ENCODE results near the gene AMBRA1.

AMBRA1 gene

DNA sequence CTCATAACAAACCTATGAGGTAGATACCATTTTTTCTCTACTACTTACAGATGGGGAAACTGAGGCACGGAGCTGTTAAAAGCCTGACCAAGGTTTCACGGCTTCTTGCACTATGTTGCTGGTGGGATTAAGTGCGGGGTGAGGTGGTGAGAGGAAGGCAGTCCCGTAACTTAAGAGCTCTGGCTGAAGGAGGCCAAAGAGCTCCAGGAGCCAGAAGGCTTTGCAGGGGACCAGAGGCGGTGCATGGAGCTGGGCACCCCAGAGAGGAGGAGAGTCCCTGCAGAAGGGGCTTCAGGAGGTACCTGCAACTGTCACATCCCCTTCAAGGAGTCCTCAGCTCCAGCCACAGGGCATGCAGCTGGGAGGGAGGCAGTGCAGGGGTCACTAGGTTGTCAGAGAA lies 206.4 kb downstream of the AMBRA1 start:
- H3K4me3 ChIP-seq, result no peak overlapping the region
- H3K27ac ChIP-seq, result no peak overlapping the region
- TF ChIP-seq, protein P1, sequence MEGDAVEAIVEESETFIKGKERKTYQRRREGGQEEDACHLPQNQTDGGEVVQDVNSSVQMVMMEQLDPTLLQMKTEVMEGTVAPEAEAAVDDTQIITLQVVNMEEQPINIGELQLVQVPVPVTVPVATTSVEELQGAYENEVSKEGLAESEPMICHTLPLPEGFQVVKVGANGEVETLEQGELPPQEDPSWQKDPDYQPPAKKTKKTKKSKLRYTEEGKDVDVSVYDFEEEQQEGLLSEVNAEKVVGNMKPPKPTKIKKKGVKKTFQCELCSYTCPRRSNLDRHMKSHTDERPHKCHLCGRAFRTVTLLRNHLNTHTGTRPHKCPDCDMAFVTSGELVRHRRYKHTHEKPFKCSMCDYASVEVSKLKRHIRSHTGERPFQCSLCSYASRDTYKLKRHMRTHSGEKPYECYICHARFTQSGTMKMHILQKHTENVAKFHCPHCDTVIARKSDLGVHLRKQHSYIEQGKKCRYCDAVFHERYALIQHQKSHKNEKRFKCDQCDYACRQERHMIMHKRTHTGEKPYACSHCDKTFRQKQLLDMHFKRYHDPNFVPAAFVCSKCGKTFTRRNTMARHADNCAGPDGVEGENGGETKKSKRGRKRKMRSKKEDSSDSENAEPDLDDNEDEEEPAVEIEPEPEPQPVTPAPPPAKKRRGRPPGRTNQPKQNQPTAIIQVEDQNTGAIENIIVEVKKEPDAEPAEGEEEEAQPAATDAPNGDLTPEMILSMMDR (IDR thresholded peaks at IDR 0.05), result no peak
- peaks cover 7 to 42% (median 31%) of the 10 kb centered on the region in 4 donors for H3K4me1 ChIP-seq
- H3K36me3 ChIP-seq, result no peaks in the 10 kb centered on the region
- H3K9me3 ChIP-seq, result no peaks in the 10 kb centered on the region
- H3K27me3 ChIP-seq, result peaks cover 3 to 100% of the 10 kb centered on the region in 2 donors
- intact Hi-C loops (cut with DNase I; ENCODE audit: low total_unique reads), result no loop called here
- DNase-seq, result no peak

DNA sequence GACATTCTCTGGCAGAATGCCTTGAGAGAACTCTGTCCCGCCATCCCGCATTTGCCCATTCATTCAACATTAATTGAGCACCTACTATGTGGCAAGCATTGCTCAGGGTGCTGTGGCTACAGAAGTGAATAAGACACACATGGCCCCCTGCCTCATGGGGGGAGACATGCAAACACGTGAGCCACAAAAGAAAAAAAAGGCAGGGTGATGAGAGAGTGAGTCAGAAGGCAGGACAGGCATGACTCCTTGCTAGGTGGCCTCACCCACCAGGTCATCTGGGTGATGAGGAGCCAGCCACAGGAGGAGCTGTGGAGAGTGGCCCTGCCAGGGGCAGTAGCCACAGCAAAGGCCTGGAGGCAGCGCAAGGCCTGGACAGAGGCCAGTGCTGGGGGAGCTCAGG lies 207.1 kb downstream of the AMBRA1 start:
- H3K9me3 ChIP-seq, result no peaks in the 10 kb centered on the region
- no peak overlapping the region for H3K27ac ChIP-seq
- H3K27me3 ChIP-seq, result peaks cover 3 to 100% of the 10 kb centered on the region in 2 donors
- H3K4me3 ChIP-seq, result no peak overlapping the region
- H3K4me1 ChIP-seq, result peaks cover 13 to 42% (median 31%) of the 10 kb centered on the region in 4 donors
- no peaks in the 10 kb centered on the region for H3K36me3 ChIP-seq
- no peak for DNase-seq
- intact Hi-C loops (cut with DNase I; ENCODE audit: low total_unique reads), result no loop called here
- TF ChIP-seq, protein P1 (IDR thresholded peaks at IDR 0.05), result no peak

DNA sequence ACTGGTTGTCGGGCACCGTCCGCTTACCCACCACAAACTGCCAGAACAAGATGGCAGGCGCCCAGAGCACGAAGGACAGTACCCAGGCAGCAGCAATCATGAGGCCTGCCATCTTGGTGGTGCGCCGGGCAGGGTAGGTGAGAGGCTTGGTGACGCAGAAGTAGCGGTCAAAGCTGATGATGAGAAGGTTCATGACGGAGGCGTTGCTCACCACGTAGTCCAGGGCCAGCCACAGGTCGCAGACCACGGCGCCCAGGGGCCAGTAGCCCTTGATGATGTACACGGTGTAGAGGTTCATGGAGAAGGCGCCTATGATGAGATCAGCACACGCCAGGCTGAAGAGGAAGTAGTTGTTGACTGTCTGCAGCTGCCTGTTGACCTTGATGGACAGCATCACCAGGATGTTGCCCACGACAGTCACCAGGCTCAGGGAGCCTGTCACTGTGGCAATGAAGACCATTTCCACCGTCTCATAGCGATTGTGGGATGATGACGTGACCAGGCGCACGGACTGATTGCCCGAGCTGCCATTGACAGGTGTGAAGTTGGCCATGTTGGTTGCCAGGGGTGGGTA lies 207.7 kb downstream of the AMBRA1 start:
- peaks cover 3 to 98% of the 10 kb centered on the region in 2 donors for H3K27me3 ChIP-seq
- H3K4me3 ChIP-seq, result no peak overlapping the region
- intact Hi-C loops (cut with DNase I; ENCODE audit: low total_unique reads), result no loop called here
- no peak overlapping the region for H3K27ac ChIP-seq
- DNase-seq, result no peak
- H3K9me3 ChIP-seq, result no peaks in the 10 kb centered on the region
- H3K36me3 ChIP-seq, result no peaks in the 10 kb centered on the region
- peaks cover 13 to 42% (median 31%) of the 10 kb centered on the region in 4 donors for H3K4me1 ChIP-seq
- TF ChIP-seq, protein P1 (IDR thresholded peaks at IDR 0.05), result no peak

DNA sequence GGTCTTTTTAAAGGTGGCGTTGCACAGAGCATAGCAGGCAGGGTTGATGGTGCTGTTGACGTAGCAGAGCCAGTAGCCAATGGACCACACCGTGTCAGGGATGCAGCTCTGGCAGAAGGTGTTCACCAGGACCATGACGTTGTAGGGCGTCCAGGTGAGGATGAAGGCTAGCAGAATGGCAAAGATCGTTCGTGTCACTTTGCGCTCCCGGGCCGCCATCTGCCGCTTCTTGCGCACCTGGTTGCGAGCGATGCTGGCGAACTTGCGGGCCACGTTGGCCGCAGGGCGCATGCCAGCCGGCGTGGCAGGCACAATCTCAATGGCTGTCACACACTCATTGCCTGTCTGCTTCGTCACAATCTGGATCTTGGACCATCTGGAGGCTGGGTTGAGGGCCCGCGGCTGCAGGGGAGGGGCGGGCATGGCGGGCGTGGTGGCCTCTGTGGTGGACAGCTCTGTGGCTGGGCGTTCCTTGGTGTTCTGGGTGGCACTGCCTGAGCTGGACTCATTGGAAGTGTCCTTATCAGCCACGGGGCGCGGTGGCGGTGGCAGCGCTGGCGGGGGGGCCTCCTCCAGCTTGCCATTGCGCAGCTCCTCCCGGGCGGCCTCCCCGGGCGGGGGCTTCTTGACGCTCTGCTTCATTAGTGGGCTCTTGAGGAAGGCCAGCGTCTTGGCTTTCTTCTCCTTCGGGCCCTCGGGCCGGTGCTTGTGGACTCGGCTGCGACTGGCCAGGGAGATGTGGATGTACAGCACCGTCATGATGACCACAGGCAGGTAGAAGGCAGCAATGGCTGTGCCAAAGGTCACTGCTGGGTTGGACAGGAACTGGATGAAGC lies 208.4 kb downstream of the AMBRA1 start:
- TF ChIP-seq, protein P1 (IDR thresholded peaks at IDR 0.05), result no peak
- Histone ChIP-seq H3K9me3 (no peaks in the 10 kb centered on the region), H3K4me3 (no peak overlapping the region), H3K4me1 (peaks cover 13 to 42% (median 34%) of the 10 kb centered on the region in 4 donors), H3K36me3 (no peaks in the 10 kb centered on the region), H3K27ac (no peak overlapping the region), H3K27me3 (peaks cover 3 to 93% of the 10 kb centered on the region in 2 donors)
- intact Hi-C loops (cut with DNase I; ENCODE audit: low total_unique reads), result no loop called here
- DNase-seq, result no peak

DNA sequence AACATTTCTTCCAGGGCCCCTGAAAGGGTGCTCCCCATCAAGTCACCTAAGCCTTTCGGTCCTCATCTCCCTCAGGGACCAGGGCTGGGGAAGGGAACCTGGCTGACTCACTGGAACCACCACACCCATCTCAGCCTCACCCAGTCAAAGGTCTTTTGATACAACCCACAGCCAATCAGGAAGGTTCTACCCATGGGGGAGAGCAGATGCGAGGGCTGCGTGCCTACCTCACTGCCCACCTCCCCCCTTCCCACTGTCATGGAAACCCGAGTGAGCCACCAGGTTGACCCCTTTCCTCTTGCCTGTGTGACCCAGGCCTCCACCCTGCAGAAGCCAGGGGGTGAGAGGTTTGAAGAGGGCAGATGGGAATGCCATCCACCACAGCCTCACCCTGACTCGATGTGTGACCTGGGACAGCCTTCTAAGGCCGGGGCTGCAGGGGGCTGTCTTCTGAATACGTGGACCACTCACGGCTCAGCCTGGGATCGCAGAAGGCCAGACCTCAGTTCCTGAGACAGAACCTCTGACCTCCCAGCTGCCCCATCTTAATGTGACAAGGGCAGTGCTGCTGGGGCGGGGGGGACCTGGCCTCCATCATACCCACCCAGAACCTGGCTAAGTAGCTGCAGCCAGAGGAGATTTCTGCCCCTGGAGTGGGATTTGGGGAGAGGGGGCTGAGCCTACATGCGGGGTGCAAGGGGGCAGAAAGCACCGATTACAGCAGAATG lies 209.7 kb downstream of the AMBRA1 start:
- intact Hi-C loops (cut with DNase I; ENCODE audit: low total_unique reads), result no loop called here
- TF ChIP-seq, protein P1 (IDR thresholded peaks at IDR 0.05), result no peak
- Histone ChIP-seq H3K27me3 (peaks cover 0 to 81% of the 10 kb centered on the region in 2 donors), H3K36me3 (no peaks in the 10 kb centered on the region), H3K4me1 (peaks cover 6 to 36% (median 26%) of the 10 kb centered on the region in 4 donors), H3K4me3 (no peak overlapping the region), H3K9me3 (no peaks in the 10 kb centered on the region), H3K27ac (no peak overlapping the region)
- no peak for DNase-seq
